ENCODE results near the gene ADAMTS8.

DNA sequence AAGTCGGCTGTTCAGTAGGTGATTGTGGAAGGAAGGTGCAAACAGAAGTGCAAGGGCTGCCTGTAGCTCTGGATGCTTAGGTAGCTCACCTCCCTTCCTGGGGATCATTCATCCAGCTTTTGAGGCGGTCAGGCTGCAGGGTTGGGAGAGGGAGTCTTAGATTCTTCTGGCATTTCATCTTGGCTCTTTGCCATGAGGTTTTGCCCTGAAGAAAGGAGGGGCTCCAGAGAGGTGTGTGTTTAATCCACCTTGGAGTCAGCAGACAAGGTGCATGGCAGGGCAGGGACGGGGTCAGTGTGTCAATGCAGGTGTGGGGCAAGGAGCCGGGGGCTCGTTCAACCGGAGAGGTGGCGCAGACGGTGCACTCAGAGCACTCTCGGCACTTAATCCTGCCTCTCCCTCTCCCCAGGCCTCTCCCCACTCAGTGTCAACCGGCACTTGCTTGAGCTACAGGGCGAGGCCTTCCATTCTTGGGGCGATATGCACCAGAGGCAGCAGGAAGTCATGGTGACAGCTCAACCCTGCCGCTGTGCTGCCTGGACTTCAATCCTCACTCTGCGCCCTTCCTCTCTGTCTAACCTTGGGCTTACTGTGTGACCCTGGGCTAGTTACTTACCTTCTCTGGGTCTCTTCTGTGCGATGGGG, 27.2 kb upstream of the ADAMTS8 start:
- TF ChIP-seq, protein P1, sequence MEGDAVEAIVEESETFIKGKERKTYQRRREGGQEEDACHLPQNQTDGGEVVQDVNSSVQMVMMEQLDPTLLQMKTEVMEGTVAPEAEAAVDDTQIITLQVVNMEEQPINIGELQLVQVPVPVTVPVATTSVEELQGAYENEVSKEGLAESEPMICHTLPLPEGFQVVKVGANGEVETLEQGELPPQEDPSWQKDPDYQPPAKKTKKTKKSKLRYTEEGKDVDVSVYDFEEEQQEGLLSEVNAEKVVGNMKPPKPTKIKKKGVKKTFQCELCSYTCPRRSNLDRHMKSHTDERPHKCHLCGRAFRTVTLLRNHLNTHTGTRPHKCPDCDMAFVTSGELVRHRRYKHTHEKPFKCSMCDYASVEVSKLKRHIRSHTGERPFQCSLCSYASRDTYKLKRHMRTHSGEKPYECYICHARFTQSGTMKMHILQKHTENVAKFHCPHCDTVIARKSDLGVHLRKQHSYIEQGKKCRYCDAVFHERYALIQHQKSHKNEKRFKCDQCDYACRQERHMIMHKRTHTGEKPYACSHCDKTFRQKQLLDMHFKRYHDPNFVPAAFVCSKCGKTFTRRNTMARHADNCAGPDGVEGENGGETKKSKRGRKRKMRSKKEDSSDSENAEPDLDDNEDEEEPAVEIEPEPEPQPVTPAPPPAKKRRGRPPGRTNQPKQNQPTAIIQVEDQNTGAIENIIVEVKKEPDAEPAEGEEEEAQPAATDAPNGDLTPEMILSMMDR (conservative IDR thresholded peaks at IDR 0.05): no peak
- no peak for TF ChIP-seq ZFX (IDR thresholded peaks at IDR 0.05)
